K562 (cell line): ENCODE results near the gene MT1E. TPM values are rescaled to one million over a fixed set of nuclear protein-coding genes. Genes with fewer than 3 reads are reported as not detected.
"Not testable (repeated sequence)": the region's sequence is repeated elsewhere in the genome, so short reads cannot be mapped to it uniquely, and the experiment has no call there.

ENCODE experiments used
- ATAC-seq: fragments of 200-7000 bp; cut with Tn5 transposase; 3 replicates; pipeline ENCODE4 v1.9.1; 2020; ENCODE audit warnings: moderate library complexity
- BruUV-seq: library from RNA; stranded (reverse); fragments of 400-500 nt; replicated peaks from 2 replicates; lab custom pipeline; 2021; lab: Mats Ljungman, UMichigan
- CTCF ChIA-PET: fragments of 300-600 bp; formaldehyde crosslinking; extraction: SDS; loops from one replicate; lab custom pipeline; 2021; ENCODE audit warnings: low intra/inter-chr PET ratio; lab: Yijun Ruan, JAX
- POLR2A ChIA-PET: fragments of 300-600, 350-650 bp; sonication (Branson Sonifier 250); formaldehyde crosslinking; extraction: SDS; loops from one replicate; lab custom pipeline; 2021; ENCODE audit warnings: antibody characterized with exemption, inconsistent platforms; lab: Yijun Ruan, JAX
- DNase-seq, 4 experiments: peaks; one replicate each; pipeline versions ENCODE4 v3.0.0 to v3.0.0-alpha.2; 2011 to 2018; ENCODE audit warnings: low spot score in 3 of 4, mixed read lengths in 3 of 4; ENCODE audit errors: extremely low read depth in 1 of 4
- FAIRE-seq: peaks from 2 replicates; lab custom pipeline; 2011; peaks lifted over from hg19 to GRCh38; lab: Jason Lieb, UNC
- H2AFZ ChIP-seq: 2 replicates; pipeline ENCODE4 v1.6.0; 2011; ENCODE audit warnings: low read depth, low read length, control low read depth, inconsistent platforms
- H3K27ac ChIP-seq: fragments of 200-600 bp; 3 replicates; pipeline ENCODE4 v1.8.0; 2011; ENCODE audit warnings: low read depth, mild to moderate bottlenecking, control low read depth, inconsistent platforms, low read length, moderate library complexity, mixed read lengths; ENCODE audit errors: extremely low read depth
- H3K27me3 ChIP-seq, 2 experiments: fragments of 300-600 bp in 1 of 2; 2 replicates in 1 of 2; 3 replicates in 1 of 2; pipeline versions ENCODE4 v1.6.0 to v1.8.0; 2011; ENCODE audit warnings: inconsistent platforms in 2 of 2, low read length in 2 of 2, mild to moderate bottlenecking in 1 of 2, mixed read lengths in 1 of 2, moderate library complexity in 1 of 2; ENCODE audit not compliant: control insufficient read depth in 2 of 2, insufficient read depth in 2 of 2
- H3K36me3 ChIP-seq: fragments of 300-600 bp; 3 replicates; pipeline ENCODE4 v1.8.0; 2011; ENCODE audit warnings: mild to moderate bottlenecking, low read length, inconsistent platforms; ENCODE audit not compliant: control insufficient read depth, insufficient read depth
- H3K4me1 ChIP-seq, 2 experiments: fragments of 200-600 bp in 1 of 2; replicated peaks in 1 of 2; 2 replicates in 1 of 2; 3 replicates in 1 of 2; pipeline versions ENCODE4 v1.5.1 to v1.8.0; 2011; ENCODE audit warnings: inconsistent platforms in 2 of 2, low read length in 2 of 2, mild to moderate bottlenecking in 1 of 2, mixed read lengths in 1 of 2, moderate library complexity in 1 of 2; ENCODE audit not compliant: control insufficient read depth in 2 of 2, insufficient read depth in 2 of 2
- H3K4me2 ChIP-seq: 2 replicates; pipeline ENCODE4 v1.6.1; 2011; ENCODE audit warnings: low read length, control low read depth, inconsistent platforms, mixed read lengths; ENCODE audit not compliant: insufficient read depth
- H3K4me3 ChIP-seq: fragments of 200-600 bp; sonication (generic), shearing (Covaris generic); 2 replicates; pipeline ENCODE4 v1.5.1; 2016; ENCODE audit warnings: control low read depth, inconsistent platforms
- H3K79me2 ChIP-seq: fragments of 200-600 bp; 3 replicates; pipeline ENCODE4 v1.8.0; 2011; ENCODE audit warnings: low read length, inconsistent platforms; ENCODE audit not compliant: control insufficient read depth, insufficient read depth
- H3K9ac ChIP-seq, 2 experiments: 2 replicates each; pipeline versions ENCODE4 v1.6.0 to v1.6.1; 2011; ENCODE audit warnings: low read depth in 2 of 2, low read length in 2 of 2, control low read depth in 1 of 2, inconsistent platforms in 1 of 2, mild to moderate bottlenecking in 1 of 2, mixed read lengths in 1 of 2; ENCODE audit not compliant: insufficient read depth in 1 of 2
- H3K9me1 ChIP-seq: one replicate; pipeline ENCODE4 v1.6.0; 2011; ENCODE audit warnings: inconsistent platforms, mild to moderate bottlenecking, low read length, moderate library complexity; ENCODE audit not compliant: control insufficient read depth, insufficient read depth
- H3K9me3 ChIP-seq: replicated peaks from 2 replicates; pipeline ENCODE4 v1.5.1; 2011; ENCODE audit warnings: low read depth, low read length, inconsistent platforms; ENCODE audit not compliant: control insufficient read depth, insufficient read depth
- H4K20me1 ChIP-seq: replicated peaks from 2 replicates; pipeline ENCODE4 v1.6.1; 2011; ENCODE audit warnings: low read length, inconsistent platforms, mixed read lengths; ENCODE audit not compliant: control insufficient read depth, insufficient read depth
- BRF2 ChIP-seq: IDR thresholded peaks from 3 replicates; pipeline ENCODE4 v1.6.1; 2011; ENCODE audit warnings: borderline replicate concordance, mild to moderate bottlenecking; ENCODE audit not compliant: insufficient read length, insufficient read depth
- DMBX1 ChIP-seq: fragments of 250-450 bp; sonication (Bioruptor Pico); IDR thresholded peaks from 2 replicates; pipeline ENCODE4 v1.8.0; 2022; ENCODE audit warnings: inconsistent platforms, mild to moderate bottlenecking, moderate library complexity, borderline replicate concordance
- GABPA ChIP-seq: fragments of 200-800 bp; sonication (Bioruptor generic); conservative IDR thresholded peaks from 2 replicates; pipeline ENCODE4 v1.6.1; 2016; ENCODE audit warnings: low read depth, missing genetic modification characterization, missing compliant biosample characterization
- GATAD2B ChIP-seq: fragments of 450-650 bp; IDR thresholded peaks from 2 replicates; pipeline ENCODE4 v1.6.1; 2017; ENCODE audit warnings: mild to moderate bottlenecking, borderline replicate concordance
- HINFP ChIP-seq: fragments of 450-650 bp; conservative IDR thresholded peaks from 2 replicates; pipeline ENCODE4 v1.6.1; 2016; ENCODE audit warnings: missing genetic modification characterization, low read depth, mild to moderate bottlenecking, control low read depth, missing compliant biosample characterization
- L3MBTL2 ChIP-seq: fragments of 450-650 bp; IDR thresholded peaks from 2 replicates; pipeline ENCODE4 v1.6.1; 2016; ENCODE audit warnings: mild to moderate bottlenecking, moderate library complexity
- MTA2 ChIP-seq: fragments of 450-650 bp; IDR thresholded peaks from 2 replicates; pipeline ENCODE4 v1.6.1; 2016; ENCODE audit warnings: low read depth
- ZNF174 ChIP-seq: fragments of 250-450 bp; sonication (Bioruptor Pico); IDR thresholded peaks from 2 replicates; pipeline ENCODE4 v1.4.0; 2020; ENCODE audit warnings: mild to moderate bottlenecking
- ZNF431 ChIP-seq: sonication (generic); formaldehyde crosslinking; IDR thresholded peaks from 2 replicates; pipeline ENCODE4 v1.8.0; 2022; ENCODE audit warnings: mild to moderate bottlenecking, missing genetic modification reagents
- WGBS: fragments of 100-300 bp; shearing (Covaris generic); methylation state at CpG from one replicate; pipeline ENCODE4 v1.1.6; 2016; ENCODE audit warnings: low coverage, mixed read lengths; ENCODE audit not compliant: insufficient coverage; ENCODE audit errors: missing lambda C conversion rate; 5-methylcytosine and 5-hydroxymethylcytosine counted together
- in situ Hi-C: fragments of 300-500 bp; cut with MboI; formaldehyde crosslinking; loops from 4 replicates; pipeline ENCODE4 v1.15.0; 2018; ENCODE audit warnings: inconsistent platforms, mixed read lengths
- intact Hi-C: fragments of 100-400 bp; cut with micrococcal nuclease; formaldehyde crosslinking; loops from 2 replicates; pipeline ENCODE4 v1.14.2; 2022
- polyA plus RNA-seq, 8 experiments: library from polyadenylated mRNA; depleted of rRNA in 4 of 8; stranded (reverse) in 5 of 8; unstranded in 3 of 8; fragments of >200 nt; fragmentation: Nextera tagmentation in 2 of 8; fragmentation: Illumina TruSeq in 1 of 8; extraction: Ambion mirVana in 2 of 8; extraction: Trizol in 1 of 8; gene quantifications; 2 replicates each; pipeline versions ENCODE4 v1.2.1 to v1.2.3, GENCODE V29; 2011 to 2014; ENCODE audit warnings: inconsistent platforms in 1 of 8, missing spikeins in 1 of 8
- total RNA-seq, 7 experiments: library from RNA; depleted of rRNA in 6 of 7; stranded (reverse); fragments of >200 nt in 6 of 7; fragmentation: Illumina TruSeq in 2 of 7; extraction: Trizol in 2 of 7; gene quantifications; 2 replicates each; pipeline versions ENCODE4 v1.2.1 to v1.2.3, GENCODE V29; 2011 to 2021; ENCODE audit warnings: low replicate concordance in 1 of 7

MT1E gene
- total and polyA plus RNA-seq, 9 of the 15 experiments (the other 6 are each of a cell fraction or from before 2014, with no cell fraction given) = 0.29 to 0.81 (median 0.46) TPM; not detected in 3

- H3K4me3 ChIP-seq, H3K36me3 ChIP-seq, BruUV-seq, intact Hi-C loops, H3K4me2 ChIP-seq, DNase-seq, in situ Hi-C loops, FAIRE-seq, CTCF ChIA-PET, H3K9me1 ChIP-seq, H3K79me2 ChIP-seq, ATAC-seq, H3K27ac ChIP-seq, H3K4me1 ChIP-seq, H3K9me3 ChIP-seq, H3K9ac ChIP-seq, H2AFZ ChIP-seq, H4K20me1 ChIP-seq: not testable (repeated sequence)
- peak; percentile 57; the same call in 1 of the 2 replicates for TF ChIP-seq ZNF431 (CRISPR knock-in tag)
- H3K27me3 ChIP-seq = peaks cover 20 to 34% of the 10 kb centered on the region in 2 experiments
- POLR2A ChIA-PET = interaction anchor here (1.0 kb wide), 1 partner anchor 19 kb away, joined by 3 read pairs; no protein-coding TSS in a partner anchor
- WGBS = 27% methylated on average over 5 of the region's 5 CpGs
Measured at GRCh38 chr16:56623184-56623583, 2.4 kb upstream of the MT1E start.

- Histone ChIP-seq H2AFZ (no peak overlapping the region), H4K20me1 (no peaks in the 10 kb centered on the region), H3K4me2 (no peak overlapping the region), H3K36me3 (no peaks in the 10 kb centered on the region), H3K9me3 (no peaks in the 10 kb centered on the region), H3K27ac (no peak overlapping the region), H3K9ac (no peak overlapping the region), H3K4me3 (no peak overlapping the region), H3K9me1 (no peaks in the 10 kb centered on the region), H3K79me2 (no peaks in the 10 kb centered on the region), H3K27me3 (peaks cover 19 to 29% of the 10 kb centered on the region in 2 experiments), H3K4me1 (peaks cover 0 to 7% of the 10 kb centered on the region in 2 experiments; a peak in 2 of 5 replicates)
- FAIRE-seq (no peak), DNase-seq (no peak), ATAC-seq (no peak)
- intact Hi-C loops = no loop called here
- 30% methylated on average over 2 of the region's 2 CpGs for WGBS
- CTCF ChIA-PET = no interaction called here
- POLR2A ChIA-PET = interaction anchor here (0.8 to 1.0 kb wide), 2 partner anchors 14 to 20 kb away, joined by 3 read pairs; no protein-coding TSS in a partner anchor
- in situ Hi-C loops = no loop called here
- no TSS peak for BruUV-seq
- TF ChIP-seq L3MBTL2 = no peak
- TF ChIP-seq DMBX1 (CRISPR knock-in tag) = no peak
- TF ChIP-seq BRF2 = no peak
- no peak for TF ChIP-seq MTA2
- no peak for TF ChIP-seq ZNF174 (CRISPR knock-in tag)
- TF ChIP-seq GATAD2B = no peak
- TF ChIP-seq GABPA (tag) = no peak
- no peak for TF ChIP-seq HINFP
Measured at GRCh38 chr16:56623637-56624036, 1.9 kb upstream of the MT1E start.
